K562 (cell line): Measurements from ENCODE around the gene PTPN5. TPM values are rescaled to one million over a fixed set of nuclear protein-coding genes. Genes with fewer than 3 reads are reported as not detected.

ENCODE experiments used
- ATAC-seq: fragments of 200-7000 bp; cut with Tn5 transposase; 3 replicates; pipeline ENCODE4 v1.9.1; 2020; ENCODE audit warnings: moderate library complexity
- Bru-seq: library from RNA; stranded (reverse); fragments of 400-500 nt; gene quantifications from one replicate; lab custom pipeline; 2021; lab: Mats Ljungman, UMichigan
- BruChase-seq, 2 experiments: library from RNA; stranded (reverse); fragments of 400-500 nt; gene quantifications; one replicate each; lab custom pipeline; 2021; lab: Mats Ljungman, UMichigan
- BruUV-seq: library from RNA; stranded (reverse); fragments of 400-500 nt; replicated peaks from 2 replicates; lab custom pipeline; 2021; lab: Mats Ljungman, UMichigan
- CTCF ChIA-PET: fragments of 300-600 bp; formaldehyde crosslinking; extraction: SDS; loops from one replicate; lab custom pipeline; 2021; ENCODE audit warnings: low intra/inter-chr PET ratio; lab: Yijun Ruan, JAX
- POLR2A ChIA-PET: fragments of 300-600, 350-650 bp; sonication (Branson Sonifier 250); formaldehyde crosslinking; extraction: SDS; loops from one replicate; lab custom pipeline; 2021; ENCODE audit warnings: antibody characterized with exemption, inconsistent platforms; lab: Yijun Ruan, JAX
- DNase-seq, 4 experiments: peaks; one replicate each; pipeline versions ENCODE4 v3.0.0 to v3.0.0-alpha.2; 2011 to 2018; ENCODE audit warnings: low spot score in 3 of 4, mixed read lengths in 3 of 4; ENCODE audit errors: extremely low read depth in 1 of 4
- FAIRE-seq: peaks from 2 replicates; lab custom pipeline; 2011; peaks lifted over from hg19 to GRCh38; lab: Jason Lieb, UNC
- H2AFZ ChIP-seq: 2 replicates; pipeline ENCODE4 v1.6.0; 2011; ENCODE audit warnings: low read depth, low read length, control low read depth, inconsistent platforms
- H3K27ac ChIP-seq: fragments of 200-600 bp; 3 replicates; pipeline ENCODE4 v1.8.0; 2011; ENCODE audit warnings: low read depth, mild to moderate bottlenecking, control low read depth, inconsistent platforms, low read length, moderate library complexity, mixed read lengths; ENCODE audit errors: extremely low read depth
- H3K27me3 ChIP-seq, 2 experiments: fragments of 300-600 bp in 1 of 2; 2 replicates in 1 of 2; 3 replicates in 1 of 2; pipeline versions ENCODE4 v1.6.0 to v1.8.0; 2011; ENCODE audit warnings: inconsistent platforms in 2 of 2, low read length in 2 of 2, mild to moderate bottlenecking in 1 of 2, mixed read lengths in 1 of 2, moderate library complexity in 1 of 2; ENCODE audit not compliant: control insufficient read depth in 2 of 2, insufficient read depth in 2 of 2
- H3K36me3 ChIP-seq: fragments of 300-600 bp; 3 replicates; pipeline ENCODE4 v1.8.0; 2011; ENCODE audit warnings: mild to moderate bottlenecking, low read length, inconsistent platforms; ENCODE audit not compliant: control insufficient read depth, insufficient read depth
- H3K4me1 ChIP-seq, 2 experiments: fragments of 200-600 bp in 1 of 2; replicated peaks in 1 of 2; 2 replicates in 1 of 2; 3 replicates in 1 of 2; pipeline versions ENCODE4 v1.5.1 to v1.8.0; 2011; ENCODE audit warnings: inconsistent platforms in 2 of 2, low read length in 2 of 2, mild to moderate bottlenecking in 1 of 2, mixed read lengths in 1 of 2, moderate library complexity in 1 of 2; ENCODE audit not compliant: control insufficient read depth in 2 of 2, insufficient read depth in 2 of 2
- H3K4me2 ChIP-seq: 2 replicates; pipeline ENCODE4 v1.6.1; 2011; ENCODE audit warnings: low read length, control low read depth, inconsistent platforms, mixed read lengths; ENCODE audit not compliant: insufficient read depth
- H3K4me3 ChIP-seq: fragments of 200-600 bp; sonication (generic), shearing (Covaris generic); 2 replicates; pipeline ENCODE4 v1.5.1; 2016; ENCODE audit warnings: control low read depth, inconsistent platforms
- H3K79me2 ChIP-seq: fragments of 200-600 bp; 3 replicates; pipeline ENCODE4 v1.8.0; 2011; ENCODE audit warnings: low read length, inconsistent platforms; ENCODE audit not compliant: control insufficient read depth, insufficient read depth
- H3K9ac ChIP-seq, 2 experiments: 2 replicates each; pipeline versions ENCODE4 v1.6.0 to v1.6.1; 2011; ENCODE audit warnings: low read depth in 2 of 2, low read length in 2 of 2, control low read depth in 1 of 2, inconsistent platforms in 1 of 2, mild to moderate bottlenecking in 1 of 2, mixed read lengths in 1 of 2; ENCODE audit not compliant: insufficient read depth in 1 of 2
- H3K9me1 ChIP-seq: one replicate; pipeline ENCODE4 v1.6.0; 2011; ENCODE audit warnings: inconsistent platforms, mild to moderate bottlenecking, low read length, moderate library complexity; ENCODE audit not compliant: control insufficient read depth, insufficient read depth
- H3K9me3 ChIP-seq: replicated peaks from 2 replicates; pipeline ENCODE4 v1.5.1; 2011; ENCODE audit warnings: low read depth, low read length, inconsistent platforms; ENCODE audit not compliant: control insufficient read depth, insufficient read depth
- H4K20me1 ChIP-seq: replicated peaks from 2 replicates; pipeline ENCODE4 v1.6.1; 2011; ENCODE audit warnings: low read length, inconsistent platforms, mixed read lengths; ENCODE audit not compliant: control insufficient read depth, insufficient read depth
- DNMT1 ChIP-seq: fragments of 450-650 bp; IDR thresholded peaks from 2 replicates; pipeline ENCODE4 v1.6.1; 2016; ENCODE audit warnings: antibody characterized with exemption, mild to moderate bottlenecking
- SMAD1 ChIP-seq: fragments of 150-350 bp; IDR thresholded peaks from 2 replicates; pipeline ENCODE4 v1.6.1; 2014; ENCODE audit warnings: low read length, low read depth; ENCODE audit not compliant: partially characterized antibody
- ZNF263 ChIP-seq: sonication (generic); formaldehyde crosslinking; IDR thresholded peaks from 2 replicates; pipeline ENCODE4 v1.8.0; 2022; ENCODE audit warnings: mild to moderate bottlenecking, missing genetic modification reagents, borderline replicate concordance
- WGBS: fragments of 100-300 bp; shearing (Covaris generic); methylation state at CpG from one replicate; pipeline ENCODE4 v1.1.6; 2016; ENCODE audit warnings: low coverage, mixed read lengths; ENCODE audit not compliant: insufficient coverage; ENCODE audit errors: missing lambda C conversion rate; 5-methylcytosine and 5-hydroxymethylcytosine counted together
- in situ Hi-C: fragments of 300-500 bp; cut with MboI; formaldehyde crosslinking; loops from 4 replicates; pipeline ENCODE4 v1.15.0; 2018; ENCODE audit warnings: inconsistent platforms, mixed read lengths
- intact Hi-C: fragments of 100-400 bp; cut with micrococcal nuclease; formaldehyde crosslinking; loops from 2 replicates; pipeline ENCODE4 v1.14.2; 2022
- long read RNA-seq, 3 experiments: library from polyadenylated mRNA in 2 of 3; library from RNA in 1 of 3; unstranded in 2 of 3; stranded (forward) in 1 of 3; transcript quantifications; one replicate each; pipeline ENCODE4 v2.0.0, GENCODE V29; 2019 to 2022
- polyA minus RNA-seq, 3 experiments: library from RNA; depleted of rRNA, polyadenylated mRNA; stranded (reverse); fragments of >200 nt; gene quantifications; 2 replicates each; pipeline ENCODE4 v1.2.3, GENCODE V29; 2011
- polyA plus RNA-seq, 8 experiments: library from polyadenylated mRNA; depleted of rRNA in 4 of 8; stranded (reverse) in 5 of 8; unstranded in 3 of 8; fragments of >200 nt; fragmentation: Nextera tagmentation in 2 of 8; fragmentation: Illumina TruSeq in 1 of 8; extraction: Ambion mirVana in 2 of 8; extraction: Trizol in 1 of 8; gene quantifications; 2 replicates each; pipeline versions ENCODE4 v1.2.1 to v1.2.3, GENCODE V29; 2011 to 2014; ENCODE audit warnings: inconsistent platforms in 1 of 8, missing spikeins in 1 of 8
- total RNA-seq, 7 experiments: library from RNA; depleted of rRNA in 6 of 7; stranded (reverse); fragments of >200 nt in 6 of 7; fragmentation: Illumina TruSeq in 2 of 7; extraction: Trizol in 2 of 7; gene quantifications; 2 replicates each; pipeline versions ENCODE4 v1.2.1 to v1.2.3, GENCODE V29; 2011 to 2021; ENCODE audit warnings: low replicate concordance in 1 of 7

Gene PTPN5
- total RNA-seq (2011; cell fraction: chromatin; rRNA removed; ENCODE audit: low replicate concordance): not detected in 2 replicates
- not detected in 2 replicates for total RNA-seq (2011; cell fraction: nucleolus; rRNA removed)
- total RNA-seq (2011; cell fraction: nucleoplasm; rRNA removed): not detected in 2 replicates
- not detected in 2 replicates for total RNA-seq (2014; rRNA removed)
- total RNA-seq (2014; rRNA removed; fragmentation: Illumina TruSeq; extraction: Trizol): not detected in 2 replicates
- total RNA-seq (2015; rRNA removed; fragmentation: Illumina TruSeq; extraction: Trizol): not detected in 2 replicates
- not detected in 2 replicates for total RNA-seq (2021)
- not detected in 2 replicates for polyA plus RNA-seq (2011; rRNA removed)
- polyA plus RNA-seq (2011; cell fraction: cytosol; rRNA removed): not detected in 2 replicates
- polyA plus RNA-seq (2011; cell fraction: nucleus; rRNA removed): not detected in 2 replicates
- polyA plus RNA-seq (2012): not detected in 2 replicates
- not detected in 2 replicates for polyA plus RNA-seq (2014; fragmentation: Illumina TruSeq; extraction: Trizol)
- polyA plus RNA-seq (2014; fragmentation: Nextera tagmentation; extraction: Ambion mirVana): not detected
- polyA plus RNA-seq (2014; rRNA removed): not detected in 2 replicates
- not detected in 2 replicates for polyA minus RNA-seq (2011; rRNA and poly(A)+ RNA removed)
- not detected in 2 replicates for polyA minus RNA-seq (2011; cell fraction: cytosol; rRNA and poly(A)+ RNA removed)
- polyA minus RNA-seq (2011; cell fraction: nucleus; rRNA and poly(A)+ RNA removed): not detected in 2 replicates
- percentile 2 among the genes with signal in this experiment for Bru-seq, nascent RNA
- not detected for BruChase-seq, experiment 1, labeled RNA remaining after a 2-hour chase
- BruChase-seq, experiment 2, labeled RNA remaining after a 6-hour chase: not detected
- long read RNA-seq, experiment 1: 0 reads
- long read RNA-seq, experiment 2: 0 reads
- long read RNA-seq, experiment 3: 0 reads

DNA sequence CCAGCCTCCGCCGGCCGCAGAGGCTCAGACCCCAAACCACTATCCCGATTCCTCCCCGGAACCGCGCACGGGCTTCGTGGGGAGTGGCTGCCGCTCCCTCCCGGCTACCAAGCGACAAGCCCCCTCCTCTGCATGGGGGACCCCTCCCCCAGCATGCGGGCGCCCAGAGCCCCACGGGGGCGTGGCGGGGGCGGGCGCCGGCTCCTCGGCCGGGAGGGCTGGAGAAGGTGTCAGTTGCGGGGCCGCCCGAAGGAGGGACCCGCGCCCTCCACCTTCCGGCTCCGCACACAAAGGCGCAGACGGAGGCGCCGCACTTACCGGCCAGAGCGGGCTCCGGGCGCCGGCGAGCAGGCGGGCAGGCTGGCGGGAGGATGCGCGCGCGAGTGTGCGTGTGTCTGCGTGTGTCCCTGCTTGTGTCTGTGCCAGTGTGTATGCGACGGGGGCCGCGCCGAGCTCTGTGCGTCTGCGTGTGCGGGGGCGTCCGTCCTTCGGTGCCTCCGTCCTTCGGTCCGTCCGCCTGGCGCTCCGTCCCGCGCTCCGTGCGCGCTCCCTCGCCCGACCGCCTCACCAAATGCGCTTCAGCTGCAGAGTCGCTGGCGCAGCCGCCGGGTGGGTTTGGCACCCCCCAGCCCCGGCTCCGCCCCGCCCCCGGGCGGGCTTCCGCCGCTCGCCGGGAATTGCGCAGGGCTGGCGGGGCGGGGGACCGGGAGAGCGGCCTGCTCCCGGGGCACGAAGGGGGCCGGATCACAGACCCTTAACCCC lies at the start of gene PTPN5:
Gene PTPN5 (minus strand): TSS at position 592 of the 762 bp plus-strand sequence. CDS start 19,840 bp downstream, outside the sequence.
- Histone ChIP-seq H3K4me3 (no peak within 1 kb of the TSS), H3K36me3 (no peaks in the 10 kb centered on the region), H2AFZ (no peak within 1 kb of the TSS), H3K79me2 (no peaks in the 10 kb centered on the region), H3K27ac (no peak within 1 kb of the TSS), H3K27me3 (peaks cover 0 to 33% of the 10 kb centered on the region in 2 experiments), H3K9me1 (no peaks in the 10 kb centered on the region), H3K9me3 (no peaks in the 10 kb centered on the region), H3K4me1 (peaks cover 0 to 8% of the 10 kb centered on the region in 2 experiments; a peak in 1 of 5 replicates), H3K9ac (no peak within 1 kb of the TSS; a peak in 1 of 4 replicates), H4K20me1 (no peaks in the 10 kb centered on the region; the same call in 1 of the 2 replicates), H3K4me2 (no peak within 1 kb of the TSS)
- no peak for ATAC-seq
- TF ChIP-seq ZNF263 (CRISPR knock-in tag) (no peak), SMAD1 (no peak), DNMT1 (no peak)
- no peak for DNase-seq
- ChIA-PET CTCF (no interaction called here), POLR2A (interaction anchor here (0.7 kb wide), 1 partner anchor 13 kb away, joined by 3 read pairs; no protein-coding TSS in a partner anchor)
- 13% methylated on average over 18 of the region's 94 CpGs for WGBS
- in situ Hi-C loops (no loop called here), intact Hi-C loops (no loop called here)
- FAIRE-seq: no peak
- BruUV-seq: no TSS peak
